ENCODE measurements around the gene ELOA.

GRCh38 chr1:23704834-23705495 is 38.3 kb upstream of the ELOA start:
- no peak for TF ChIP-seq CTCF (conservative IDR thresholded peaks at IDR 0.05; ENCODE audit: low read depth in 2 of 2)
- TF ChIP-seq EZH2 (IDR thresholded peaks at IDR 0.05; ENCODE audit: low read depth, unreplicated experiment), result no peak
- no peak for TF ChIP-seq REST (IDR thresholded peaks at IDR 0.05; ENCODE audit: unreplicated experiment)
- no peak for TF ChIP-seq ETS1 (IDR thresholded peaks at IDR 0.05)
- TF ChIP-seq EZH2phosphoT487 (IDR thresholded peaks at IDR 0.05; ENCODE audit: unreplicated experiment), result no peak
- no peak for TF ChIP-seq POLR2AphosphoS5 (IDR thresholded peaks at IDR 0.05; ENCODE audit: low read depth)
- no peak for TF ChIP-seq CREB1 (CRISPR knock-in tag; IDR thresholded peaks at IDR 0.05; ENCODE audit: low read depth)
- no peak for TF ChIP-seq ZNF114 (CRISPR knock-in tag; IDR thresholded peaks at IDR 0.05)
- no peak for TF ChIP-seq JUNB (IDR thresholded peaks at IDR 0.05; ENCODE audit: unreplicated experiment)
- TF ChIP-seq NANOG (IDR thresholded peaks at IDR 0.05; ENCODE audit: borderline replicate concordance), result no peak
- TF ChIP-seq STAT1 (IDR thresholded peaks at IDR 0.05; ENCODE audit: unreplicated experiment), result no peak
- TF ChIP-seq ZNF331 (CRISPR knock-in tag; IDR thresholded peaks at IDR 0.05; ENCODE audit: low read depth), result no peak
